SK-N-SH treated with all-trans-retinoic acid at 6 μM for 48 hours (cell line): Measurements from ENCODE around the gene DLL1.

Experiments
- ATAC-seq: fragments of 200-7000 bp; cut with Tn5 transposase; 3 replicates; pipeline ENCODE4 v1.9.1; 2020; ENCODE audit warnings: mild to moderate bottlenecking, moderate library complexity
- ARNTL ChIP-seq: fragments of 450-650 bp; formaldehyde crosslinking; IDR thresholded peaks from 2 replicates; pipeline ENCODE4 v1.5.0; 2020; ENCODE audit warnings: low read depth, mild to moderate bottlenecking, moderate library complexity, borderline replicate concordance
- BACH2 ChIP-seq: fragments of 250-450 bp; sonication (Bioruptor Pico); IDR thresholded peaks from 2 replicates; pipeline ENCODE4 v1.9.0; 2021; ENCODE audit warnings: mild to moderate bottlenecking, borderline replicate concordance
- CREB5 ChIP-seq: fragments of 250-450 bp; sonication (Bioruptor Pico); IDR thresholded peaks from 2 replicates; pipeline ENCODE4 v1.5.1; 2020; ENCODE audit warnings: low read depth, mild to moderate bottlenecking, moderate library complexity
- CSDC2 ChIP-seq: fragments of 250-450 bp; sonication (Bioruptor Pico); IDR thresholded peaks from 2 replicates; pipeline ENCODE4 v1.5.0; 2020; ENCODE audit warnings: mild to moderate bottlenecking, moderate library complexity
- ESRRG ChIP-seq: fragments of 250-450 bp; sonication (Bioruptor Pico); IDR thresholded peaks from 2 replicates; pipeline ENCODE4 v1.6.1; 2021; ENCODE audit warnings: mild to moderate bottlenecking
- ISL1 ChIP-seq: fragments of 250-450 bp; sonication (Bioruptor Pico); IDR thresholded peaks from 2 replicates; pipeline ENCODE4 v2.1.2; 2022; ENCODE audit warnings: mild to moderate bottlenecking, moderate library complexity
- OSR1 ChIP-seq: fragments of 250-450 bp; sonication (Bioruptor Pico); IDR thresholded peaks from 2 replicates; pipeline ENCODE4 v1.8.0; 2022; ENCODE audit warnings: moderate library complexity, mild to moderate bottlenecking, inconsistent platforms
- PPARA ChIP-seq: fragments of 250-450 bp; sonication (Bioruptor Pico); IDR thresholded peaks from 2 replicates; pipeline ENCODE4 v1.5.0; 2020; ENCODE audit warnings: mild to moderate bottlenecking, borderline replicate concordance
- SNAI2 ChIP-seq: fragments of 250-450 bp; sonication (Bioruptor Pico); IDR thresholded peaks from 2 replicates; pipeline ENCODE4 v1.5.0; 2020; ENCODE audit warnings: mild to moderate bottlenecking, moderate library complexity
- TOX ChIP-seq: fragments of 250-450 bp; sonication (Bioruptor Pico); IDR thresholded peaks from 2 replicates; pipeline ENCODE4 v1.8.0; 2021; ENCODE audit warnings: mild to moderate bottlenecking, moderate library complexity, borderline replicate concordance
- TSHZ2 ChIP-seq: fragments of 250-450 bp; sonication (Bioruptor Pico); IDR thresholded peaks from 2 replicates; pipeline ENCODE4 v1.5.0; 2020; ENCODE audit warnings: mild to moderate bottlenecking, moderate library complexity
- ZC3H10 ChIP-seq: fragments of 250-450 bp; sonication (Bioruptor Pico); IDR thresholded peaks from 2 replicates; pipeline ENCODE4 v1.5.1; 2021; ENCODE audit warnings: mild to moderate bottlenecking, moderate library complexity
- ZFP3 ChIP-seq: fragments of 250-450 bp; sonication (Bioruptor Pico); IDR thresholded peaks from 2 replicates; pipeline ENCODE4 v1.5.0; 2020; ENCODE audit warnings: mild to moderate bottlenecking, moderate library complexity
- ZFP30 ChIP-seq: fragments of 450-650 bp; formaldehyde crosslinking; IDR thresholded peaks from 2 replicates; pipeline ENCODE4 v1.5.0; 2022; ENCODE audit warnings: mild to moderate bottlenecking, moderate library complexity
- ZNF565 ChIP-seq: fragments of 450-650 bp; formaldehyde crosslinking; conservative IDR thresholded peaks from 2 replicates; pipeline ENCODE4 v1.5.0; 2020; ENCODE audit warnings: low read depth, mild to moderate bottlenecking, moderate library complexity
- ZNF70 ChIP-seq: fragments of 450-650 bp; formaldehyde crosslinking; IDR thresholded peaks from 2 replicates; pipeline ENCODE4 v1.5.0; 2020; ENCODE audit warnings: mild to moderate bottlenecking, moderate library complexity
- ZNF8 ChIP-seq: fragments of 450-650 bp; formaldehyde crosslinking; IDR thresholded peaks from 2 replicates; pipeline ENCODE4 v1.5.0; 2020; ENCODE audit warnings: mild to moderate bottlenecking, moderate library complexity
- TF ChIP-seq, protein P1 (sequence below): fragments of 250-450 bp; sonication (Bioruptor Pico); IDR thresholded peaks from 2 replicates; pipeline ENCODE4 v1.8.0; 2021; ENCODE audit warnings: low read depth, mild to moderate bottlenecking, moderate library complexity, borderline replicate concordance
- TF ChIP-seq, protein P2 (sequence below): fragments of 250-450 bp; sonication (Bioruptor Pico); IDR thresholded peaks from 2 replicates; pipeline ENCODE4 v1.5.1; 2021; ENCODE audit warnings: mild to moderate bottlenecking, moderate library complexity

The DLL1 gene

GRCh38 chr6:170301184-170301583 lies 10.3 kb upstream of the DLL1 start:
- no peak for ATAC-seq
- no peak for TF ChIP-seq ZNF565
- no peak for TF ChIP-seq TOX (CRISPR knock-in tag)
- no peak for TF ChIP-seq ZNF8 (CRISPR knock-in tag)
- TF ChIP-seq CREB5 (CRISPR knock-in tag): no peak
- no peak for TF ChIP-seq ZFP3
- no peak for TF ChIP-seq BACH2 (CRISPR knock-in tag)
- TF ChIP-seq ISL1 (CRISPR knock-in tag): no peak
- no peak for TF ChIP-seq PPARA
- no peak for TF ChIP-seq ZNF70
- TF ChIP-seq OSR1 (CRISPR knock-in tag): no peak
- TF ChIP-seq, protein P1, sequence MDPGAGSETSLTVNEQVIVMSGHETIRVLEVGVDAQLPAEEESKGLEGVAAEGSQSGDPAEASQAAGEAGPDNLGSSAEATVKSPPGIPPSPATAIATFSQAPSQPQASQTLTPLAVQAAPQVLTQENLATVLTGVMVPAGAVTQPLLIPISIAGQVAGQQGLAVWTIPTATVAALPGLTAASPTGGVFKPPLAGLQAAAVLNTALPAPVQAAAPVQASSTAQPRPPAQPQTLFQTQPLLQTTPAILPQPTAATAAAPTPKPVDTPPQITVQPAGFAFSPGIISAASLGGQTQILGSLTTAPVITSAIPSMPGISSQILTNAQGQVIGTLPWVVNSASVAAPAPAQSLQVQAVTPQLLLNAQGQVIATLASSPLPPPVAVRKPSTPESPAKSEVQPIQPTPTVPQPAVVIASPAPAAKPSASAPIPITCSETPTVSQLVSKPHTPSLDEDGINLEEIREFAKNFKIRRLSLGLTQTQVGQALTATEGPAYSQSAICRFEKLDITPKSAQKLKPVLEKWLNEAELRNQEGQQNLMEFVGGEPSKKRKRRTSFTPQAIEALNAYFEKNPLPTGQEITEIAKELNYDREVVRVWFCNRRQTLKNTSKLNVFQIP: no peak
- TF ChIP-seq, all 23 proteins: peak for 0

DNA sequence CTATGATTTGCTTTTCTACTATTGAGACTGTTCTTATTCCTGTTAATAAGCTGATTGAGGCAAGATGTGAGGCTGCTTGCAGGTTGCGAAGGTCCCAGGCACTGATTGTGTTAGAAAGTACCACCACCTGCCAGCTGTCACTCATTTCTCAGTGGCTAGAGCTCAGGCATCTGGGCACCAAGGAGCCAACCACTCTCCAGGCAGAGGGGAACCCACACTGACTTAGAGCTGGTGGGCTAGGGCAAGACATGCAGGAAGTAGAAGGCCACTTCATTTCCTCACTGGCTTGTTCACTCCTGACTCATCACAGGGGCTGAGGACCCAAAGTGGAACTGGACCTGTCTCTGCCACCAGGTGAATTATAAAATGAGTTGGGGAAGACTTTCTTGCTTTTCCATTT lies 7.8 kb upstream of the DLL1 start:
- TF ChIP-seq, protein P2, sequence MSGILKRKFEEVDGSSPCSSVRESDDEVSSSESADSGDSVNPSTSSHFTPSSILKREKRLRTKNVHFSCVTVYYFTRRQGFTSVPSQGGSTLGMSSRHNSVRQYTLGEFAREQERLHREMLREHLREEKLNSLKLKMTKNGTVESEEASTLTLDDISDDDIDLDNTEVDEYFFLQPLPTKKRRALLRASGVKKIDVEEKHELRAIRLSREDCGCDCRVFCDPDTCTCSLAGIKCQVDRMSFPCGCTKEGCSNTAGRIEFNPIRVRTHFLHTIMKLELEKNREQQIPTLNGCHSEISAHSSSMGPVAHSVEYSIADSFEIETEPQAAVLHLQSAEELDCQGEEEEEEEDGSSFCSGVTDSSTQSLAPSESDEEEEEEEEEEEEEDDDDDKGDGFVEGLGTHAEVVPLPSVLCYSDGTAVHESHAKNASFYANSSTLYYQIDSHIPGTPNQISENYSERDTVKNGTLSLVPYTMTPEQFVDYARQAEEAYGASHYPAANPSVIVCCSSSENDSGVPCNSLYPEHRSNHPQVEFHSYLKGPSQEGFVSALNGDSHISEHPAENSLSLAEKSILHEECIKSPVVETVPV (CRISPR knock-in tag): no peak
- no peak for TF ChIP-seq ISL1 (CRISPR knock-in tag)
- no peak for ATAC-seq

- no peak for TF ChIP-seq ZNF565
- TF ChIP-seq TOX (CRISPR knock-in tag): no peak
- TF ChIP-seq, protein P2 (CRISPR knock-in tag): no peak
- no peak for TF ChIP-seq BACH2 (CRISPR knock-in tag)
- TF ChIP-seq ESRRG (CRISPR knock-in tag): no peak
- TF ChIP-seq ZC3H10 (CRISPR knock-in tag): no peak
- no peak for TF ChIP-seq CREB5 (CRISPR knock-in tag)
- TF ChIP-seq, all 23 proteins: peak for 0
- ATAC-seq: no peak
Observed at GRCh38 chr6:170297576-170298330, 6.9 kb upstream of the DLL1 start.

DNA sequence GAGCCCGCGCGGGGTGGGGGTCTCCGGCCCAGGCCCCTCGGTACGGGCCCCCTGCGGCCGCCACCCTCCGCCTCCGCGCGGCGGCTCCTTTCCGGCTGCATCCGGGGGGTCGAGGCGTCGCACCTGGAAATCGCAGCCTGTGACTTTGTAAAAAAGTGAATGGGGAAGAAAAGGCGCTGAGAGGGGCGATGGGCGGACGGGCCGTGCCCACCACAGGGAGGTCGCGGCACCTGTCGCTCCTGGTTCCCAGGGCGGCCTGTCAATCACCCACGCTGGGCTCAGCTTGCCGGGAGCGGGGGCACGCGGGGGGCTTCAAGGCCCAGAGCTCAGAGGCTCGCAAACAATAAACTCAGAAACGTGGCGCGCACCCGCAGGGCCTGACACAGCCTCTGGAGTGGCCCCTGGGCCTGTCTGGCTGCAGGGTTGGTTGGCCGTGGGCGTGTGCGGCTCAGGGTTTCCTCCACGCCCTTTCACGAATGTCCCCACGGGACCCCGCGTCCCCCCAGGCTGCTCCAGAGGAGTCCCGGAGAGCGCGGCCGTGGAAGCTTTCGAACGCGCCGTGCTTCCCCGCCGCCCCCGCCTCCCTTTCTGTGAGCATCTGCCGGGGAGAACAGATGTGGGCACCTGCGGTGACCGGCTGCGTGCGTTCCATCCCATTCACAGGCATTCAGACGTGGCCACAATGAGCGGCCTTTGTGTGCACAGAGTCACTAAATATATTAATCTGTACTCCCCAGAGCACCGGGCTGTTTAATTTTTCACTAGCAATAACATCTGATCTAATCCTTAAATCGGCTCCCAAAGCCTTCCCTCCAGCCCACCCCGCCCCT lies 6.1 kb upstream of the DLL1 start:
- ATAC-seq: no peak
- TF ChIP-seq TSHZ2 (CRISPR knock-in tag): no peak
- no peak for TF ChIP-seq TOX (CRISPR knock-in tag)
- TF ChIP-seq ZFP30 (CRISPR knock-in tag): no peak
- TF ChIP-seq, protein P1: no peak
- TF ChIP-seq CSDC2 (CRISPR knock-in tag): no peak
- no peak for TF ChIP-seq BACH2 (CRISPR knock-in tag)
- TF ChIP-seq, protein P2 (CRISPR knock-in tag): no peak
- TF ChIP-seq ZFP3: no peak
- no peak for TF ChIP-seq ZNF565
- TF ChIP-seq SNAI2 (CRISPR knock-in tag): no peak
- TF ChIP-seq ZNF70: no peak
- TF ChIP-seq ISL1 (CRISPR knock-in tag): no peak
- no peak for TF ChIP-seq ARNTL (CRISPR knock-in tag)
